Activated gamma-delta T cell treated with Interleukin-2 at 50 U/mL for 16 hours (primary cell): ENCODE data around the gene RPP25L.

Experiments used
- DNase-seq: peaks from one replicate; pipeline ENCODE4 v3.0.0-alpha.2; 2020

RPP25L gene

DNA sequence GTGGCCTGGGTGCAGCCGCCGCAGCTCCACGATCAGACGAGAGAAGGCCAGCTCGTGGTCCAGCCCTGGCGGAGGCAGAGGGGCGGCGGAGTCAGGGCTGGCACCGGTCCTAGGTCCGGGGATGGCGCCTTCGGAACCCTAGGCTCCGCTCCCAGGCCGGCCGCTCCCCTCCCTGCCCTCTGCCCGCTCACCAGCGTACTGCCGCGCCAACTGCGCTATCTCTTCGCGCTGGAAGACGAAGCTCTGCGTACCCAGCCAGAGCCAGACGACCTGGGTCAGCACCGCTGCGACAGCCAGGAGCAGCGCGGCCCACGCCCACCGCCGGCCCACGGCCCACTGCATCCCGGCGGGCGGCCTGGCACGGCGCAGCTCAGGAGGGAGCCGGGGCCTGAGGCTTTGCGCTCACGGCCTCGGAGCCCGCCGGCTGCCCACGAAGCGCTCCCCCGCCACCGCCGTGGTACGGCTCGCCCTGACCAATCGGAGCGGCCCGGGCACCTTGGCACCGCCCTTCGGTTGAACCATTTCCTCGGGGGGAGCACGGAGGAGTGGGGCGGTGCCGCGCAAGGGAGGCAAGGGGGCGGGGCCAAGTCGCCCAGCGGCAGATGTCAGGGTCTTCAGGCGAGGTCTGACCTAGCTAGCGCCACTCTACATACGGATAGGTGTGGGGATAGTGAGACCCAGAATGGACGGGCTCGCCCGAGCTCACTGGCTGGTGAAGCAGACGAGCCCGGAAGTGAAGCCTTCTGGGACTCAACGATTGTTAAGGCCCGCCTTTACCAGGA lies 25.6 kb upstream of the RPP25L start, which contains the start of gene SIGMAR1:
Gene SIGMAR1 (minus strand): TSS at position 432 of the 782 bp plus-strand sequence. CDS start 90 bp downstream, at position 342.
- DNase-seq = peak; percentile 92

DNA sequence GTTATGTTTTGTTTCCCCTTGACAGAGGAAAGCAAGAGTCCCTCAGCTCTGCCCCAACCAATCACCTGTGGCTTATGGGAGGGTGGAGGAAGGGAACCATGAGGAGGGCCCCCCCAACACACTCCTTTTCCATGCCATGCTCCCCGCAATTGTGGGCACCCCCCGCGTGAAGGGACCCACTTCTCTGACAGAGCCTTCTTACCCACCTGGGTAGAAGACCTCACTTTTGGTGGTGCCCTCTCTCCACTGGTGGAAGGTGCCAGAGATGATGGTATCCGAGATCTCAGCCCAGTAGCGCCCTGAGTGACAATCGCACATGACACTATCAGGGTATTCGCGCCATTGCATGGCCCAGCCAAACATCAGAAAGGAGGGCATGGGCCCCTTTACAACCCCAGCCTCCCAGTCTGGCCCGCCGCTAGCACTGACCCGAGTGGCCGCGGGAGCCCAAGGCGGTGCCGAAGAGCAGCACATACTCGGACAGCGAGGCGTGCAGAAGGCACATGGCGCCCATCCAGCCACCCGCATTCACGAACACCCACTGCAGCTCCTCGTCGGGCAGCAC lies 25.0 kb upstream of the RPP25L start:
- no peak for DNase-seq

DNA sequence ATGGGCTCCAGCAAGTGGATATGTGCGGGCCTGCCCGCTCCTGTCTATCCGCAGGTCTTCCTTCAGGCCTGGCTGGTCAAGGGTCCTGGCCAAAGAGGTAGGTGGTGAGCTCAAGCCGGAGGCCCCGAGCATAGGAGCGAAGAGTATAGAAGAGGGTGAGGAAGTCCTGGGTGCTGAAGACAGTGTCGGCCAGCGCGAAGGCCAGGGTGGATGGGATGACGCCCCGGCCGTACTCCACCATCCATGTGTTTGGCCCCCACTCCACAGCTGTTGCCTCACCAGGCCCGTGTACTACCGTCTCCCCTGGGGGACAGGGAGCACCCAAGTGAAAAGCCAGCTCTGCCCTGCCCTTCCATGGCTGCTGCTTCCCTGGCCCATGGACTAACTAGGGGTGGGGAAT lies 23.7 kb upstream of the RPP25L start:
- DNase-seq = no peak

- DNase-seq = no peak
Observed at GRCh38 chr9:34634551-34635248, 22.8 kb upstream of the RPP25L start.

DNA sequence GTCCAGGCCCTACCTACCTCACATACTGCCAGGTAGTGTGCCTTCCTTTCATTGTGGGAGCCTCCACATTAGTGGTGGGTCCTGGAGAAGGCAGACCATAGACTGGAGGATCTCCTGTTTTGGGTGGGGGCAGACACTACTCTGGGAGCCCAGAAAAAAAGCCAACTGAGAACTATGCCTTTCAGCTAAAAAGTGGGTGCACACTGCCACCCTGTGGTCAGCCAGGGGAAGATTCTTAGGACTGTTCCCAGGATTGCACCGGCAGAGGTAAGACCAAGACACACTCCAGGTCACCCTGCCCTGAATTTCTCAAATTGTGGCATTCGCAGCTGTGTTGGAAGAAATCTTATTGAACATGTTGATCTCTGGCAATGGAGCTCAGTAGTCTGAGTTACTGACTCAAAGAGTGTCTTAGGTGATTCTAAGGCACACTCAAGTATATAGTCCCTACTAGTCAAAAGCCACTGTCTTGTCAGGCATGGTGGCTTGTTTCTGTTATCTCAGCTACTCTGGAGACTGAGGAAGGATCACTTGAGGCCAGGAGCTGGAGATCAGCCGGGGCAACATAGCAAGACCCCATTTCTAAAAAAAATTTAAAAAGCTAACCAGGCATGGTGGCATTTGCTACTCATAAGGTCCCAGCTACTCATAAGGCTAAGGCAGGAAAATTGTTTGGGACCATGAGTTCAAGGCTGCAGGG lies 22.1 kb upstream of the RPP25L start:
- DNase-seq = peak; percentile 73

GRCh38 chr9:34633166-34633565 lies 21.3 kb upstream of the RPP25L start:
- no peak for DNase-seq

GRCh38 chr9:34630402-34631154 lies 18.7 kb upstream of the RPP25L start:
- no peak for DNase-seq

DNA sequence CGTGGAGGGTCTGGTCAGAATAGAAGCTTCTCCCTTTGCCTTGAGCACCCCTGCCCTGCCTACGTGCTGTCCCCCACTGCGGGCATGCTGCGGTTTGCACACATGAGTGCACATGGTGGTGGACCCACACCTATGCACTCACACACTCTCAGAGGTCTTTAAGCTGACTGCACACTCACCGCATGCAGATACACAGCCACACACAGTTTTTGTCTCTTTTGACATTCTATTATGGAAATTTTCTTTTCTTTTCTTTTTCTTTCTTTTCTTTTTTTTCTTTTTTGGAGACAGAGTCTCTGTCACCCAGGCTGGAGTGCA lies 17.6 kb upstream of the RPP25L start:
- DNase-seq = no peak

- peak; percentile 17 for DNase-seq
Observed at GRCh38 chr9:34628656-34629490, 17.0 kb upstream of the RPP25L start, which contains the start of gene ARID3C. TSS of gene ARID3C (minus strand) at chr9:34629066. CDS start at chr9:34628014, 1,052 bp downstream.

DNA sequence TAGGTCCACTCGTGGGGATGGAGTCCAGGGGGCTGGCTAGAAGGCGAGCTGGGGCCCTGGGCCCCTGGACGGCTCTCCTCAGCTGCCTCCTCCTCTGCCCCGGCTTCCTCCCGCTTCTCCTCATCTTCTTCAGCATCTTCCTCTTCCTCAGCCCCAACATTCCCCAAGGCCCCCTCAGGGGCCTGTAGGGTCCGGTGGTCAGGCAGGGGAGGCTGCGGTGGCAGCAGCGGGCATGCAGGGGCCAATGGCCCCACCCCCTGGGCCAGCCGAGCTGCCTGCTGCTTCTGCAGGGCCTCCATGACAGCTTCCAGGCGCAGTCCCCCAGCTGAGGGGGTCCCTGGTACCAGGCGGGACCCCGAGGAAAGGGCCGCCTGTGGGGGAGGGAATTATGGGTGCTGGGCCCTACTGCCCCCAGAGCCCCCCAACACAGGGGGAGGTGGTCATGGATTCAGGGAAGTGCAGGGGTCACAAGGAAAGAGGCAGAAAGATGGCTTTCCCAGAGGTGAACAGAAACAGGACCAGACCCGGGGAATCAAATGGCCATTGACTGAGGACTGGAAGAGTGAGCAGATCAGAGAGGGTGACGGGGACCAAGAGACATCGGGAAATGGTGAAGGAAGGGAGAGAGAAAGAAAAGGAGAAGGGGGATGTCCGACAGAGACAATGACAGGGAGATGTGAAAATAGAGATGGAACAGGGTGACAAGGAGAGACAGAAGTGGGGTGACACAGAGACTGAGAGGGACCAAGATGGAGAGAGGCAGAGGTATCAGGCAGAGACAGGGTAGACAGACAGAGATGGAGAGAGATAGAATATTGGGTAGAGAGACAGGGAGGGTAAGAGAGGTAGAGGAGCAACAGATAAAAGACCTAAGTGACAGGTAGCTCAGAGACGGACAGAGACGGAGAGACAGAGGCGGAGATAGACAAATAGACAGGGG lies 16.1 kb upstream of the RPP25L start:
- no peak for DNase-seq

- DNase-seq = no peak
Observed at GRCh38 chr9:34625186-34625486, 13.2 kb upstream of the RPP25L start.

DNA sequence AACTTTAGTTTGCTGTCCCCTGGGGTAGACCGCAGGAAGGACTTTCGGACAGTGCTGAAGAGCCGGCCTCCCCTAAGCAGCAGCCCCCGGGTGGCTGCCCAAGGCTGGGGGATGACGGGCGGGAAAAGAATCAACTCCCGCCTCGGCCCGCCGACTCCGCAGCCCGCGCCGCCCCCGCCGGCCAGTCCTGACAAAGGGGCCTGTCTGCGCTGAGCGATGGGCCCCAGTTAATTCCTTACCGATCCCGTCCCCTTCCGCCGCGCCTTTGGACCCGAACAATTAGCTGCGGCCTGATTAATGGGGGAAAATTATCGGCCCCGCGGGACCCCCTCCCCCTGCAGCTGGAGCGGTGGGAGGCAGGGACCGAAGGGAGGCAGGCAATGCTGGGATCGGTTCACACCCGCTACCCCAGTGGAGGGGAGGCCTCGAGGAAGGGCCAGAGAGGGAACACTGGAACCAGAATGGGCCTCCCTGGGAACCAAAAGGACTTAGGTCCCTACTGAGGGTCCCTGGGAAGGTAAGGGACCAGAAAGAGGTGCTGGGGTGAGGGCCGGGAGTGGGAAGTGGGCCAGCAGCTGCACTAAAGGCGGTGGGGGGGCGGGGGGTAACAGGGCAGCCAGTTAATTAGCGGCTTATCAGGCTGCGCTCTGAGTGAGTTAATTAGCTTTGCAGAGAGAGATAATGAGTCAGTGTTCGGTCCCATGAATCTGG lies 12.7 kb upstream of the RPP25L start:
- DNase-seq = no peak

DNA sequence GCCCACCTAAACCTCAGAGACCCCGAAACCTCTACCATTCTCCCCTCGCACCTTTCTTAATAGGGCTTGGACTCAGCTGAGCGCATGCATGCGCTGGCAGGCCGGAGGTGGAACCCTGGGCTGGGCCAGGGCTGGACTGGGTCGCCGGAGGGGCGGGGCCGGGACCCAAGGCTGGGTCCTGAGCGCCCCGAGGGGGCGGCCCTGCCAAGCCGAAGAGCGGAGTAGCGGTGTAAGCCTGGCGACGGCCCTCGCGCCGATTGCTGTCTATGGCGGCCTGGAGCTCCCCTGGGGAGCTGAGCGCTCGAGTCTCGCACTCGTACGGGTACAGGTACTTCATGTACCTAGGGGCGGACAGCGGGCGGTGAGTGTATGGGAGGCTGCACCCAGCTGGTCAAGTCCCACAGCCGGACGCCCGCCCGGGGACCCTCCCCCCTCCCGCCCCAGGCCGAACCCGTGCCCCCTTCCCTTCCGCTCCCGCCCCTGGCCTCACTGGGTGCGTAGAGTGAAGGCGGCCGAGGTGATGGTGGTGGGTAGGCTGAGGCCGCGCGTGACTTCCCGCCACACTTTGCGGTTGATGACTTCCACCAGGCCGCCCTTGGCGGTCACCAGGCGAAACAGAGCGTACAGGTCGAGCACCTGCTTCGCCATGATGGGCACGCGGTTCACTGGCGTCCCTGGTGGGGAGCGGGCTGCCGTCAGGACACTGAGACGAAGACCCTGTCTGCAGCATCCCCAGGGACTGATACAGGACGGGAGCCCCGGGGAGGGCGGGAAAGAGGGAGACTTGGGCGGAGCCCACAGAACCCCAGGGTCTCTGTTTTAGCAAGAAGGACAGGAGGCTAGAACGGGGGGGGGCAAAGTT lies 11.7 kb upstream of the RPP25L start:
- no peak for DNase-seq

- DNase-seq = peak; percentile 89
Observed at GRCh38 chr9:34620061-34620994, 8.4 kb upstream of the RPP25L start, which contains the start of gene DCTN3. TSS of gene DCTN3 (minus strand) at chr9:34620495. CDS start at chr9:34620464, 31 bp downstream.

DNA sequence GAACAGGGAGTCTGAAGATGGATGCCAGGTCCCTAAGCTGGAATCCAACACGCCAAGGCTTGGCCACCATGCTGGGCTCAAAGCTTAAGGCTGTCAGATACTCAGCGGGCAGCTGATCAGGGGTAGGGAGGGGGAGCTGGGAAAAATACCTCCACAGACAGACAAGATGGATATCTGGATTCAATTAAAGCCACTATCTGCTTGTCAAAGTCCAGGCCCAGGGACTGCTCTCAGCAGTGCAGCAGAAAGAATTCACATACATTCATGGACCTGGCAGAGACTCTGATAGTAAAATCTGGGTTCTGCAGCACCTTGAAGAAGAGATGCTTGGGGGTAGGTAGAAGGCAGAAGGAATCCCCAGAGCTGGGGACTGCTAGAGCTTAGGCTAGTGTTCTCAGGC lies 3.2 kb upstream of the RPP25L start:
- DNase-seq = no peak

- DNase-seq = peak; percentile 72
Observed at GRCh38 chr9:34612788-34613390, 992 bp upstream of the RPP25L start.

- no peak for DNase-seq
Observed at GRCh38 chr9:34611251-34611810, 566 bp downstream of the RPP25L start.
